GM18507 (cell line): ENCODE results near the gene PRKCZ.

Source experiments
- DNase-seq: peaks from one replicate; pipeline ENCODE4 v3.0.0; 2011; ENCODE audit warnings: low read depth; ENCODE audit not compliant: insufficient read length; ENCODE audit errors: extremely low spot score
- FAIRE-seq: peaks from 2 replicates; lab custom pipeline; 2011; peaks lifted over from hg19 to GRCh38; lab: Jason Lieb, UNC

PRKCZ gene

GRCh38 chr1:2209400-2210083, 159.3 kb downstream of the PRKCZ start:
- FAIRE-seq: no peak
- no peak for DNase-seq

- FAIRE-seq: no peak
- no peak for DNase-seq
Observed at GRCh38 chr1:2210084-2210653, 160.0 kb downstream of the PRKCZ start.

- no peak for FAIRE-seq
Observed at GRCh38 chr1:2210786-2211185, 160.6 kb downstream of the PRKCZ start.

GRCh38 chr1:2212274-2212531, 162.0 kb downstream of the PRKCZ start:
- FAIRE-seq: no peak
- no peak for DNase-seq

More at GRCh38 chr1:2210786-2211185, 160.6 kb downstream of the PRKCZ start:
- DNase-seq: no peak

GRCh38 chr1:2212532-2213491, 162.6 kb downstream of the PRKCZ start:
- FAIRE-seq (no peak), DNase-seq (no peak)

- FAIRE-seq (no peak), DNase-seq (no peak)
Observed at GRCh38 chr1:2213576-2214505, 163.6 kb downstream of the PRKCZ start.

GRCh38 chr1:2214541-2215241, 164.5 kb downstream of the PRKCZ start:
- FAIRE-seq (no peak), DNase-seq (no peak)

- FAIRE-seq (no peak), DNase-seq (no peak)
Observed at GRCh38 chr1:2215329-2215728, 165.1 kb downstream of the PRKCZ start.

- no peak for DNase-seq
Observed at GRCh38 chr1:2215909-2216766, 165.9 kb downstream of the PRKCZ start.

GRCh38 chr1:2216767-2217058, 166.5 kb downstream of the PRKCZ start:
- FAIRE-seq: no peak
- DNase-seq: no peak

More at GRCh38 chr1:2215909-2216766, 165.9 kb downstream of the PRKCZ start:
- no peak for FAIRE-seq

GRCh38 chr1:2221271-2221670, 171.1 kb downstream of the PRKCZ start:
- no peak for DNase-seq
- no peak for FAIRE-seq

GRCh38 chr1:2224170-2224584, 174.0 kb downstream of the PRKCZ start:
- DNase-seq (no peak), FAIRE-seq (no peak)

- FAIRE-seq (no peak), DNase-seq (no peak)
Observed at GRCh38 chr1:2224631-2225428, 174.6 kb downstream of the PRKCZ start.

- no peak for FAIRE-seq
- no peak for DNase-seq
Observed at GRCh38 chr1:2226525-2227345, 176.5 kb downstream of the PRKCZ start.

- FAIRE-seq: peak; percentile 96
- DNase-seq: peak; percentile 99
Observed at GRCh38 chr1:2227346-2228156, 177.3 kb downstream of the PRKCZ start.

- FAIRE-seq (no peak), DNase-seq (no peak)
Observed at GRCh38 chr1:2228157-2228594, 178.0 kb downstream of the PRKCZ start, which contains the start of gene SKI. Gene SKI, plus strand, starts transcription at chr1:2228319. Its CDS starts 448 bp downstream, at chr1:2228767.
